WTC11 (cell line): ENCODE results near the gene LARP4. TPM values are rescaled to one million over a fixed set of nuclear protein-coding genes. Genes with fewer than 3 reads are reported as not detected.

Experiments used
- ATAC-seq: fragments of 200-7000 bp; cut with Tn5 transposase; 2 replicates; pipeline ENCODE4 v1.10.0; 2021; ENCODE audit warnings: mild to moderate bottlenecking, moderate library complexity
- CTCF ChIA-PET: fragments of 300-600 bp; sonication (Branson Sonifier 250); formaldehyde crosslinking; loops from one replicate; lab custom pipeline; 2021; ENCODE audit warnings: antibody characterized with exemption; lab: Charles Lee
- POLR2A ChIA-PET: fragments of 350-600 bp; sonication (Branson Sonifier 250); formaldehyde crosslinking; loops from one replicate; lab custom pipeline; 2021; ENCODE audit warnings: antibody characterized with exemption; lab: Charles Lee
- DNase-seq: peaks from one replicate; pipeline ENCODE4 v3.0.0; 2021; ENCODE audit warnings: low spot score
- H3K27ac Mint-ChIP-seq: 2 replicates; pipeline ENCODE4 v1.8.0; 2021; ENCODE audit warnings: mixed read lengths
- H3K27me3 Mint-ChIP-seq: 2 replicates; pipeline ENCODE4 v1.8.0; 2021; ENCODE audit warnings: low read depth, mild to moderate bottlenecking, moderate library complexity, mixed read lengths
- H3K36me3 Mint-ChIP-seq: 2 replicates; pipeline ENCODE4 v1.8.0; 2021; ENCODE audit warnings: mixed read lengths
- H3K4me1 Mint-ChIP-seq: 2 replicates; pipeline ENCODE4 v1.8.0; 2022; ENCODE audit warnings: mixed read lengths
- H3K4me3 Mint-ChIP-seq: 2 replicates; pipeline ENCODE4 v1.8.0; 2021; ENCODE audit warnings: mild to moderate bottlenecking, moderate library complexity, mixed read lengths
- H3K9me3 Mint-ChIP-seq: 2 replicates; pipeline ENCODE4 v1.8.0; 2021; ENCODE audit warnings: mixed read lengths
- GABPB1 ChIP-seq: sonication (generic); formaldehyde crosslinking; IDR thresholded peaks from 2 replicates; pipeline ENCODE4 v1.8.1; 2023; ENCODE audit warnings: mild to moderate bottlenecking, missing genetic modification reagents
- JUN ChIP-seq: sonication (generic); formaldehyde crosslinking; IDR thresholded peaks from 2 replicates; pipeline ENCODE4 v1.8.0; 2023; ENCODE audit warnings: mild to moderate bottlenecking, missing genetic modification reagents
- TP53 ChIP-seq: sonication (generic); formaldehyde crosslinking; IDR thresholded peaks from 2 replicates; pipeline ENCODE4 v1.8.1; 2023; ENCODE audit warnings: mild to moderate bottlenecking, missing genetic modification reagents
- ZNF121 ChIP-seq: sonication (generic); formaldehyde crosslinking; IDR thresholded peaks from 2 replicates; pipeline ENCODE4 v1.8.0; 2023; ENCODE audit warnings: missing genetic modification reagents
- total RNA-seq: library from RNA; stranded (reverse); gene quantifications from 3 replicates; pipeline ENCODE4 v1.2.3, GENCODE V29; 2021
- TF ChIP-seq, protein P1 (sequence below): sonication (generic); formaldehyde crosslinking; IDR thresholded peaks from 2 replicates; pipeline ENCODE4 v1.8.0; 2023; ENCODE audit warnings: missing genetic modification reagents, mild to moderate bottlenecking, borderline replicate concordance
- TF ChIP-seq, protein P2 (sequence below): fragments of 250-450 bp; sonication (Bioruptor Pico); conservative IDR thresholded peaks from 2 replicates; pipeline ENCODE4 v1.9.0; 2021; ENCODE audit warnings: mild to moderate bottlenecking
- TF ChIP-seq, protein P3 (sequence below): fragments of 250-450 bp; sonication (Bioruptor Pico); IDR thresholded peaks from 2 replicates; pipeline ENCODE4 v1.9.0; 2021; ENCODE audit warnings: mild to moderate bottlenecking, borderline replicate concordance
- TF ChIP-seq, protein P4 (sequence below): sonication (generic); formaldehyde crosslinking; IDR thresholded peaks from 2 replicates; pipeline ENCODE4 v1.8.1; 2022; ENCODE audit warnings: mild to moderate bottlenecking, missing genetic modification reagents, moderate library complexity, borderline replicate concordance
- TF ChIP-seq, protein P5 (sequence below): sonication (generic); formaldehyde crosslinking; IDR thresholded peaks from 2 replicates; pipeline ENCODE4 v1.8.1; 2023; ENCODE audit warnings: mild to moderate bottlenecking, missing genetic modification reagents, borderline replicate concordance

LARP4 gene
- total RNA-seq, 1 experiment from 2014 or later, result 73.9 TPM

DNA sequence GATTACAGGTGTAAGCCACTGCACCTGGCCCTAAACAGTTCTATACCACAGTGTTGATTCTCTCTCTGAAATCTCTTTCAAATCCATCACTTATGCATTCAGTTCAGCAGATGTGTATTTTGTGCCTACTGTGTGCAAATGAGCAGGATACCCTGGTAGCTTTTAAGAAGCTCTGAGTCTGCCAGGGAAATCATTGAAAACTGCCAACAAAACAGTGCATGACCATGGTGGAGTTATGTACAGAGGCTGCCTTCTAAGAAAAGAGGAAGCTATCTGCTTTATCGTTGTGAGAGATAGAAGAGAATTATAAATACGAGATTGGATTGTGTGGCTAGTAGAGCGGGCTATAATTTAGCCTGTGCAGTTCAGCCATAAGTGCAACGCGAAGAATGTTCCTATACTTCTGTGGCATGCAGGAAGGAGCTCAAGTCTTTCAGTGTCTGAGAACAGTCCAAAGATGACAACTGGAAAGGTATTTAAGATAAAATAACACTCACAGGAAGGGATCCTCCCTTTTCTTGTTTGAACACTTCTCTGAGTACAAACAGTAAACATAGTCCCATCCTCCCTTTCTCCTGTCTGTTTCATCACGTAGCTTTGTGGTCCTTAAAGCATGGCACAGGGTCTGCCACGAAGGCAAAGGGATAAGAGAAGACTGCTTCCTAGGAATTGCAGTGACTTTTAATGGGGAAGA, 108.4 kb downstream of the LARP4 start:
- Mint-ChIP-seq H3K4me3 (no peak overlapping the region), H3K4me1 (peaks cover 31% of the 10 kb centered on the region)
- peak; percentile 42; the same call in 1 of the 2 replicates for TF ChIP-seq GABPB1 (CRISPR knock-in tag)
- TF ChIP-seq, protein P1, sequence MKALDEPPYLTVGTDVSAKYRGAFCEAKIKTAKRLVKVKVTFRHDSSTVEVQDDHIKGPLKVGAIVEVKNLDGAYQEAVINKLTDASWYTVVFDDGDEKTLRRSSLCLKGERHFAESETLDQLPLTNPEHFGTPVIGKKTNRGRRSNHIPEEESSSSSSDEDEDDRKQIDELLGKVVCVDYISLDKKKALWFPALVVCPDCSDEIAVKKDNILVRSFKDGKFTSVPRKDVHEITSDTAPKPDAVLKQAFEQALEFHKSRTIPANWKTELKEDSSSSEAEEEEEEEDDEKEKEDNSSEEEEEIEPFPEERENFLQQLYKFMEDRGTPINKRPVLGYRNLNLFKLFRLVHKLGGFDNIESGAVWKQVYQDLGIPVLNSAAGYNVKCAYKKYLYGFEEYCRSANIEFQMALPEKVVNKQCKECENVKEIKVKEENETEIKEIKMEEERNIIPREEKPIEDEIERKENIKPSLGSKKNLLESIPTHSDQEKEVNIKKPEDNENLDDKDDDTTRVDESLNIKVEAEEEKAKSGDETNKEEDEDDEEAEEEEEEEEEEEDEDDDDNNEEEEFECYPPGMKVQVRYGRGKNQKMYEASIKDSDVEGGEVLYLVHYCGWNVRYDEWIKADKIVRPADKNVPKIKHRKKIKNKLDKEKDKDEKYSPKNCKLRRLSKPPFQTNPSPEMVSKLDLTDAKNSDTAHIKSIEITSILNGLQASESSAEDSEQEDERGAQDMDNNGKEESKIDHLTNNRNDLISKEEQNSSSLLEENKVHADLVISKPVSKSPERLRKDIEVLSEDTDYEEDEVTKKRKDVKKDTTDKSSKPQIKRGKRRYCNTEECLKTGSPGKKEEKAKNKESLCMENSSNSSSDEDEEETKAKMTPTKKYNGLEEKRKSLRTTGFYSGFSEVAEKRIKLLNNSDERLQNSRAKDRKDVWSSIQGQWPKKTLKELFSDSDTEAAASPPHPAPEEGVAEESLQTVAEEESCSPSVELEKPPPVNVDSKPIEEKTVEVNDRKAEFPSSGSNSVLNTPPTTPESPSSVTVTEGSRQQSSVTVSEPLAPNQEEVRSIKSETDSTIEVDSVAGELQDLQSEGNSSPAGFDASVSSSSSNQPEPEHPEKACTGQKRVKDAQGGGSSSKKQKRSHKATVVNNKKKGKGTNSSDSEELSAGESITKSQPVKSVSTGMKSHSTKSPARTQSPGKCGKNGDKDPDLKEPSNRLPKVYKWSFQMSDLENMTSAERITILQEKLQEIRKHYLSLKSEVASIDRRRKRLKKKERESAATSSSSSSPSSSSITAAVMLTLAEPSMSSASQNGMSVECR (CRISPR knock-in tag), result no peak
- TF ChIP-seq, all 79 proteins: peak for 1
- POLR2A ChIA-PET, result interaction anchor here (1.0 to 1.3 kb wide), 2 partner anchors 8 to 255 kb away, joined by 3 to 6 read pairs; no protein-coding TSS in a partner anchor
- no peak for ATAC-seq
- Mint-ChIP-seq H3K36me3 (no peaks in the 10 kb centered on the region), H3K27me3 (no peaks in the 10 kb centered on the region), H3K9me3 (no peaks in the 10 kb centered on the region), H3K27ac (peak overlapping the region; percentile 85)
- CTCF ChIA-PET, result interaction anchor here (0.6 to 3.5 kb wide), 6 partner anchors 28 to 256 kb away, joined by 3 to 17 read pairs (median 3); no protein-coding TSS in a partner anchor
- DNase-seq, result no peak

DNA sequence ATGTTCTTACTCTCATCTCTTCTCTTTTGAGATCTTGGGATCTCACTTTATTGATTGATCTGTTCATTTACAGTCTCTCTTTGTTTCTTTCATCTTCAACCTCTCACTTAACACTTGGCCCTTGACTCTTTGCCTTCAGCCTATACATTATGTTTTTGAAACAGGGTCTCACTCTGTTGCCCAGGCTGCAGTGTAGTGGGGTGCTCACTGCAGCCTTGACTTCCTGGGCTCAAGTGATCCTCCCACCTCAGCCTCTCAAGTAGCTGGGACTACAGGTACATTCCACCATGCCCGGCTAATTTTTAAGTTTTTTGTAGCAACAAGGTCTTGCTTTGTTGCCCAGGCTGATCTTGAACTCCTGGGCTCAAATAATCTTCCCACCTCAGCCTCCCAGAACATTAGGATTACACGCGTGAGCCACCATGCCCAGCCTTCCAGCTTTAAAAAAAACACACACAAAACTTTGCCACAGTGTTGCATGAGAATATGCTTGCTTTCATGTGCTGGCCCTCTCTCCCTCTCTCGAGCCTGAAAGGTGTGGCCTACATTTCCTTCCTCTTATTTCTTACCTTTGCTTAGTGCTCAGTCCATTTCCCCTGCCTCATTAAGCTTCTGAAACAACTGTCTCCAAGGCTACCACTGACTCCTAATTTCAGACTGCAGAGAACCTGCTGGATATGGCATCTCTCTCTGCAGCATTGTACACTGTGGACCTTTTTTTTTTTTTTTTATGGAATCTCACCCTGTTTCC, 114.0 kb downstream of the LARP4 start:
- no peak for DNase-seq

DNA sequence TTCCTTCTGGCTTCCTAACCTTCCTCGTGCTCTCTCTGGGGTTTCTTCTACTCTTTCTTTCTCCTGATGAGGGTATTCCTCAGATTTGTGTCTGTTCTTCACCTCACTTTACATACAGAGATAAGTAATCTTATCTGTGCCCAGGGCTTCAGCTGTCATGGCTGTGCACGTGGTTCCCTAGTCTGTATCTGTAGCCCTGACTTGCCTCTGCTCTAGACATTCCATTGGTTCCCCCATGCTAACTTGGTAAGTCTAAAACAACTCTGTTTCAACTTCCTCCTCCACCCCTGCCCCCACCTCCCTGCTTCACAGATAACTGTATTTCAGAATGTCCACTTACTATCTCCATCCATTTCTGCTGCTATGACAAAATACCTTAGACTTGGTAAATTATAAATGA, 114.9 kb downstream of the LARP4 start:
- DNase-seq (no peak), ATAC-seq (no peak)
- Mint-ChIP-seq H3K36me3 (peaks cover 6% of the 10 kb centered on the region; the same call in 1 of the 2 replicates), H3K27ac (peak overlapping the region; percentile 63; the same call in 1 of the 2 replicates), H3K4me3 (no peak overlapping the region), H3K27me3 (no peaks in the 10 kb centered on the region), H3K4me1 (peaks cover 3% of the 10 kb centered on the region; the same call in 1 of the 2 replicates), H3K9me3 (no peaks in the 10 kb centered on the region)
- ChIA-PET POLR2A (no interaction called here), CTCF (interaction anchor here (1.1 kb wide), 1 partner anchor 122 kb away, joined by 3 read pairs; no protein-coding TSS in a partner anchor)
- TF ChIP-seq, protein P2, sequence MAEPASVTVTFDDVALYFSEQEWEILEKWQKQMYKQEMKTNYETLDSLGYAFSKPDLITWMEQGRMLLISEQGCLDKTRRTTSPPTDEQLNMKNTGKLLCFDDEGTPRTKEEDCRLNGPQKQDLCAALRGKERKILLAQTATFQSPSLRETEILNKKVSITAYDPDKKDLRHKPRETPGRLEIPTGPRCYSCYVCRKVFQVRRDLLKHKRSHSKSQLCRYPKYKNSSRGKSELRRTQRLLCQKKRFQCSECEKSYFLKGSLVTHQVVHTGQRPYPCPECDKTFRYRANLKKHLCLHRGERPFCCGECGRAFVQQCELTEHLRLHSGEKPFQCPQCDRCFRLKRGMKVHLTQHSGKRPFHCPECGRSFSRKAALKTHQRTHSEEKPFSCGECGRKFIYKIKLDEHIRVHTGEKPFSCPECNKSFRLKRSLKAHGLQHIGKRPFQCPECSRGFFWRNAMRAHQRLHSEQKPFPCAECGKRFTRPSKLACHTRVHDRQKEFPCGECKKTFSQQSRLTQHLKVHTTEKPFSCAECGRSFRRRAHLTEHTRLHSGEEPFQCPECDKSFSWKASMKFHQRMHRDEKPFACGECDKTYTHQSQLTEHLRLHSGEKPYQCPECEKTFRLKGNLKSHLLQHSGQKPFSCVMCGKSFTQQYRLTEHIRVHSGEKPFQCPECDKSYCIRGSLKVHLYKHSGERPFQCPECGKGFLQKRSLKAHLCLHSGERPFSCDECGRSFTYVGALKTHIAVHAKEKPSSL (CRISPR knock-in tag), result no peak
- TF ChIP-seq, protein P3, sequence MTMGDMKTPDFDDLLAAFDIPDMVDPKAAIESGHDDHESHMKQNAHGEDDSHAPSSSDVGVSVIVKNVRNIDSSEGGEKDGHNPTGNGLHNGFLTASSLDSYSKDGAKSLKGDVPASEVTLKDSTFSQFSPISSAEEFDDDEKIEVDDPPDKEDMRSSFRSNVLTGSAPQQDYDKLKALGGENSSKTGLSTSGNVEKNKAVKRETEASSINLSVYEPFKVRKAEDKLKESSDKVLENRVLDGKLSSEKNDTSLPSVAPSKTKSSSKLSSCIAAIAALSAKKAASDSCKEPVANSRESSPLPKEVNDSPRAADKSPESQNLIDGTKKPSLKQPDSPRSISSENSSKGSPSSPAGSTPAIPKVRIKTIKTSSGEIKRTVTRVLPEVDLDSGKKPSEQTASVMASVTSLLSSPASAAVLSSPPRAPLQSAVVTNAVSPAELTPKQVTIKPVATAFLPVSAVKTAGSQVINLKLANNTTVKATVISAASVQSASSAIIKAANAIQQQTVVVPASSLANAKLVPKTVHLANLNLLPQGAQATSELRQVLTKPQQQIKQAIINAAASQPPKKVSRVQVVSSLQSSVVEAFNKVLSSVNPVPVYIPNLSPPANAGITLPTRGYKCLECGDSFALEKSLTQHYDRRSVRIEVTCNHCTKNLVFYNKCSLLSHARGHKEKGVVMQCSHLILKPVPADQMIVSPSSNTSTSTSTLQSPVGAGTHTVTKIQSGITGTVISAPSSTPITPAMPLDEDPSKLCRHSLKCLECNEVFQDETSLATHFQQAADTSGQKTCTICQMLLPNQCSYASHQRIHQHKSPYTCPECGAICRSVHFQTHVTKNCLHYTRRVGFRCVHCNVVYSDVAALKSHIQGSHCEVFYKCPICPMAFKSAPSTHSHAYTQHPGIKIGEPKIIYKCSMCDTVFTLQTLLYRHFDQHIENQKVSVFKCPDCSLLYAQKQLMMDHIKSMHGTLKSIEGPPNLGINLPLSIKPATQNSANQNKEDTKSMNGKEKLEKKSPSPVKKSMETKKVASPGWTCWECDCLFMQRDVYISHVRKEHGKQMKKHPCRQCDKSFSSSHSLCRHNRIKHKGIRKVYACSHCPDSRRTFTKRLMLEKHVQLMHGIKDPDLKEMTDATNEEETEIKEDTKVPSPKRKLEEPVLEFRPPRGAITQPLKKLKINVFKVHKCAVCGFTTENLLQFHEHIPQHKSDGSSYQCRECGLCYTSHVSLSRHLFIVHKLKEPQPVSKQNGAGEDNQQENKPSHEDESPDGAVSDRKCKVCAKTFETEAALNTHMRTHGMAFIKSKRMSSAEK (CRISPR knock-in tag), result no peak
- TF ChIP-seq, protein P4, sequence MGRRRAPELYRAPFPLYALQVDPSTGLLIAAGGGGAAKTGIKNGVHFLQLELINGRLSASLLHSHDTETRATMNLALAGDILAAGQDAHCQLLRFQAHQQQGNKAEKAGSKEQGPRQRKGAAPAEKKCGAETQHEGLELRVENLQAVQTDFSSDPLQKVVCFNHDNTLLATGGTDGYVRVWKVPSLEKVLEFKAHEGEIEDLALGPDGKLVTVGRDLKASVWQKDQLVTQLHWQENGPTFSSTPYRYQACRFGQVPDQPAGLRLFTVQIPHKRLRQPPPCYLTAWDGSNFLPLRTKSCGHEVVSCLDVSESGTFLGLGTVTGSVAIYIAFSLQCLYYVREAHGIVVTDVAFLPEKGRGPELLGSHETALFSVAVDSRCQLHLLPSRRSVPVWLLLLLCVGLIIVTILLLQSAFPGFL (CRISPR knock-in tag), result no peak
- TF ChIP-seq JUN (CRISPR knock-in tag), result no peak
- TF ChIP-seq, protein P5, sequence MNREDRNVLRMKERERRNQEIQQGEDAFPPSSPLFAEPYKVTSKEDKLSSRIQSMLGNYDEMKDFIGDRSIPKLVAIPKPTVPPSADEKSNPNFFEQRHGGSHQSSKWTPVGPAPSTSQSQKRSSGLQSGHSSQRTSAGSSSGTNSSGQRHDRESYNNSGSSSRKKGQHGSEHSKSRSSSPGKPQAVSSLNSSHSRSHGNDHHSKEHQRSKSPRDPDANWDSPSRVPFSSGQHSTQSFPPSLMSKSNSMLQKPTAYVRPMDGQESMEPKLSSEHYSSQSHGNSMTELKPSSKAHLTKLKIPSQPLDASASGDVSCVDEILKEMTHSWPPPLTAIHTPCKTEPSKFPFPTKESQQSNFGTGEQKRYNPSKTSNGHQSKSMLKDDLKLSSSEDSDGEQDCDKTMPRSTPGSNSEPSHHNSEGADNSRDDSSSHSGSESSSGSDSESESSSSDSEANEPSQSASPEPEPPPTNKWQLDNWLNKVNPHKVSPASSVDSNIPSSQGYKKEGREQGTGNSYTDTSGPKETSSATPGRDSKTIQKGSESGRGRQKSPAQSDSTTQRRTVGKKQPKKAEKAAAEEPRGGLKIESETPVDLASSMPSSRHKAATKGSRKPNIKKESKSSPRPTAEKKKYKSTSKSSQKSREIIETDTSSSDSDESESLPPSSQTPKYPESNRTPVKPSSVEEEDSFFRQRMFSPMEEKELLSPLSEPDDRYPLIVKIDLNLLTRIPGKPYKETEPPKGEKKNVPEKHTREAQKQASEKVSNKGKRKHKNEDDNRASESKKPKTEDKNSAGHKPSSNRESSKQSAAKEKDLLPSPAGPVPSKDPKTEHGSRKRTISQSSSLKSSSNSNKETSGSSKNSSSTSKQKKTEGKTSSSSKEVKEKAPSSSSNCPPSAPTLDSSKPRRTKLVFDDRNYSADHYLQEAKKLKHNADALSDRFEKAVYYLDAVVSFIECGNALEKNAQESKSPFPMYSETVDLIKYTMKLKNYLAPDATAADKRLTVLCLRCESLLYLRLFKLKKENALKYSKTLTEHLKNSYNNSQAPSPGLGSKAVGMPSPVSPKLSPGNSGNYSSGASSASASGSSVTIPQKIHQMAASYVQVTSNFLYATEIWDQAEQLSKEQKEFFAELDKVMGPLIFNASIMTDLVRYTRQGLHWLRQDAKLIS (CRISPR knock-in tag), result no peak

More for the DNA sequence above, 114.0 kb downstream of the LARP4 start:
- Mint-ChIP-seq H3K9me3 (no peaks in the 10 kb centered on the region), H3K27me3 (no peaks in the 10 kb centered on the region), H3K4me1 (peaks cover 3% of the 10 kb centered on the region; the same call in 1 of the 2 replicates), H3K36me3 (peaks cover 6% of the 10 kb centered on the region; the same call in 1 of the 2 replicates), H3K27ac (peak overlapping the region; percentile 21; the same call in 1 of the 2 replicates), H3K4me3 (no peak overlapping the region)
- ATAC-seq, result no peak
- TF ChIP-seq ZNF121 (CRISPR knock-in tag), result peak; percentile 44; the same call in 1 of the 2 replicates
- TF ChIP-seq TP53, result no peak
- ChIA-PET POLR2A (no interaction called here), CTCF (interaction anchor here (0.7 to 1.0 kb wide), 2 partner anchors 10 to 82 kb away, joined by 4 read pairs; partner anchors contain the start of gene DIP2B)
